ENCODE results near the gene FNBP1.
"Not testable (repeated sequence)": the region's sequence is repeated elsewhere in the genome, so short reads cannot be mapped to it uniquely, and the experiment has no call there.

The FNBP1 gene

DNA sequence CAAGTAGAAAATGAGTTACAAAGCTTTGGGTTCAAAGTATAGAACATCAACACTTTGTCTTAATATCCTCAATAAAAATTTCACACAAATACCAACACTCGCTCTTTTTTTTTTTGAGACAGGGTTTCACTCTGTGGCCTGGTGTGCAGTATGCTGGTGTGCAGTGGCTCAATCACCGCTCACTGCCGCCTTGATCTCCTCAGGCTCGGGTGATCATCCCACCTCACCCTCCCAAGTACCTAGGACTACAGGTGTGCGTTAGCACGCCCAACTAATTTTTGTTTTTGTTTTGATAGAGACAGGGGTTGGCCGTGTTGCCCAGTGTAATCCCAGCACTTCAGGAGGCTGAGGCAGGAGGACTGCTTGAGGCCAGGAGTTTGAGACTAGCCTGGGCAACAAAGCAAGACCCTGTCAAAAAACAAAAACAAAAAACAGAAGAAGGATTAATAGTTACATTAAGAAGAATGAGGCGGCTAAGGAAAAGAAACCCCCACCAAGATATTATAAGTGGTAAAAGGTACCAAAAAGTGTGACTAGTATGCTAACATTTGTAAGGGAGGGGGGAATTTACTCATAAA is 20.3 kb downstream of the FNBP1 start:
- no peak overlapping the region for H3K4me3 ChIP-seq (ENCODE audit: low read length)
- TF ChIP-seq, protein P1, sequence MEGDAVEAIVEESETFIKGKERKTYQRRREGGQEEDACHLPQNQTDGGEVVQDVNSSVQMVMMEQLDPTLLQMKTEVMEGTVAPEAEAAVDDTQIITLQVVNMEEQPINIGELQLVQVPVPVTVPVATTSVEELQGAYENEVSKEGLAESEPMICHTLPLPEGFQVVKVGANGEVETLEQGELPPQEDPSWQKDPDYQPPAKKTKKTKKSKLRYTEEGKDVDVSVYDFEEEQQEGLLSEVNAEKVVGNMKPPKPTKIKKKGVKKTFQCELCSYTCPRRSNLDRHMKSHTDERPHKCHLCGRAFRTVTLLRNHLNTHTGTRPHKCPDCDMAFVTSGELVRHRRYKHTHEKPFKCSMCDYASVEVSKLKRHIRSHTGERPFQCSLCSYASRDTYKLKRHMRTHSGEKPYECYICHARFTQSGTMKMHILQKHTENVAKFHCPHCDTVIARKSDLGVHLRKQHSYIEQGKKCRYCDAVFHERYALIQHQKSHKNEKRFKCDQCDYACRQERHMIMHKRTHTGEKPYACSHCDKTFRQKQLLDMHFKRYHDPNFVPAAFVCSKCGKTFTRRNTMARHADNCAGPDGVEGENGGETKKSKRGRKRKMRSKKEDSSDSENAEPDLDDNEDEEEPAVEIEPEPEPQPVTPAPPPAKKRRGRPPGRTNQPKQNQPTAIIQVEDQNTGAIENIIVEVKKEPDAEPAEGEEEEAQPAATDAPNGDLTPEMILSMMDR (IDR thresholded peaks at IDR 0.05; ENCODE audit: insufficient read depth, low read depth, low read length, missing control alignments): no peak
- DNase-seq (ENCODE audit: low read depth): no peak

DNA sequence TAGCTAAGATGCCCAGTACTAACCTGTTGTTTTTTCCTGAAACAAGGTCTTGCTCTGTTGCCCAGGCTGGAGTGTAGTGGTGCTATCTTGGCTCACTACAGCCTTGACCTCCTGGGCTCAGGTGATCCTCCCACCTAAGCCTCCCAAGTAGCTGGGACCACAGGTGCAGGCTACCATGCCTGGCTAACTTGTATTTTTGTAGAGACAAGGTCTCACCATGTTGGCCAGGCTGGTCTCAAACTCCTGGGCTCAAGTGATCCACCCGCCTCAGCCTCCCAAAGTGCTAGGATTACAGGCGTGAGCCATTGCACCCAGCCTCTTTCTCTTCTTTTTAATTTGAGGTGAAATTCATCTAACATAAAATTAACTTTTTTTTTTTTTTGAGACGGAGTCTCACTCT is 21.1 kb downstream of the FNBP1 start:
- not testable (repeated sequence) for DNase-seq (ENCODE audit: low read depth); H3K4me3 ChIP-seq (ENCODE audit: low read length)

DNA sequence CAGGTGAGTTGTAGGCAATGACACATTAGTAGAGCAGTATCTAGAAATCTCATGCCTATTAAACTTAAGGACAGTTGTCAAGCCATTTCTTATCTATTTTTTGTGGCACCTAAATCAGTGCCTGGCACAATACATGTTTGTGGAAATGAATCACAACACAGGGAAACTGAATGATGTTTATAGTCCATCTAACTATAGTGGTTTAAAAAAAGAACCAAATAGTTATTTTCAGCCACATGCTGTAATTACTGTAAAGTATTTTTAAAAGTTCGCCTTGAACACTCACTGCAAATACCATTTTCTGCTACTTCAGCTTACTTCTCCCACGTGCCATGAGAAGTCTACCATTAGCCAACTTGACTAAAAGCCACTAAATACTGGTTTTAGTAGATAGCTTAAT is 21.9 kb downstream of the FNBP1 start:
- no peak overlapping the region for H3K4me3 ChIP-seq (ENCODE audit: low read length)
- TF ChIP-seq, protein P1 (IDR thresholded peaks at IDR 0.05; ENCODE audit: insufficient read depth, low read depth, low read length, missing control alignments): no peak
- DNase-seq (ENCODE audit: low read depth): no peak

DNA sequence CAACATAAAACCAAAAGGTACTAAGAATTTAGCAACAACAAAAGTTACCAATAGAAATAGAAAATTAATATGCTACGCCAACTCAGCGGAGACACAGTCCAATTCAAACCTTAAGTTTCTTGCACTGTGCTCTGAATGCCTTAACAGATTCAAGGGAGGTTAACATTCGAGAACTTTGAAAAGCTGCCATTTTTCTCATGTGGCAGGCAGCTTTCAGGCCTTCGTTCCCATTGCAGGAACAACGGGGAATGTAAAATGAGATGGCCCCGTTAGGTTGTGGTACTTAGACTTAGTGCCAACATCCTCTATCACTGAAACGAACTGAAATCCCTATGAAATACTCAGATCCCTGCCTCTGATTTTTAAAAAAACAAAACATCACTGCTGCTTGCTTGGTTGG is 22.4 kb downstream of the FNBP1 start:
- TF ChIP-seq, protein P1 (IDR thresholded peaks at IDR 0.05; ENCODE audit: insufficient read depth, low read depth, low read length, missing control alignments): no peak
- no peak for DNase-seq (ENCODE audit: low read depth)
- H3K4me3 ChIP-seq (ENCODE audit: low read length): no peak overlapping the region

DNA sequence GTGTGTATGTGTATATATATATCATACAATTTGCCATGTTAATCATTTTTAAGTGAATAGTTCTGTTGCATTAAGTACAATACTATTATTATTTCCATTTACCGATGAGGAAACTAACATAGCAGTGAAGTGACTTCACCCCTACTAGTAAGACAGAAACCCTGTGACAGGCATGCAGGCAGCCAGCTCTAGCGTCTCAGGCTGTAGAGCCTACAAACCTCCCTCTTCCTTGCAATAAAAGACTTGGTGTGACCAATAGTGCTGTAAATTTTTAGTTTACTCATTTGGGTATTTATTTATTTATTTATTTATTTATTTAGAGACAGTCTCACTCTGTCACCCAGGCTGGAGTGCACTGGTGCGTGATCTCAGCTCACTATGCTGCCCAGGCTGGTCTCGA is 24.7 kb downstream of the FNBP1 start:
- no peak for DNase-seq (ENCODE audit: low read depth)
- no peak overlapping the region for H3K4me3 ChIP-seq (ENCODE audit: low read length)
- TF ChIP-seq, protein P1 (IDR thresholded peaks at IDR 0.05; ENCODE audit: insufficient read depth, low read depth, low read length, missing control alignments): no peak

DNA sequence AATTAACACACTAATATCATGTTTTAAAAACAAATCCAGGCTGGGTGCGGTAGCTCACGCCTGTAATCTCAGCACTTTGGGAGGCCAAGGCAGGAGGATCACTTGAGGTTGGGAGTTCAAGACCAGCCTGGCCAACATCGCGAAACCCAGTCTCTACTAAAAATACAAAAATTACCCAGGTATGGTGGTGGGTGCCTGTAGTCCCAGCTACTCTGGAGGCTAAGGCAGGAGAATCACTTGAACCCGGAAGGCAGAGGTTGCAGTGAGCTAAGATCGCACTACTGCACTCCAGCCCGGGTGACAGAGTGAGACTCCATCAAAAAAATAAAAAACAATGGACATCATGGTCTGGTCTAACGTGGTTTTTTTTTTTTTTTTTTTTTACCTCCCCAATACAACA is 25.5 kb downstream of the FNBP1 start:
- not testable (repeated sequence) for DNase-seq (ENCODE audit: low read depth); H3K4me3 ChIP-seq (ENCODE audit: low read length)

DNA sequence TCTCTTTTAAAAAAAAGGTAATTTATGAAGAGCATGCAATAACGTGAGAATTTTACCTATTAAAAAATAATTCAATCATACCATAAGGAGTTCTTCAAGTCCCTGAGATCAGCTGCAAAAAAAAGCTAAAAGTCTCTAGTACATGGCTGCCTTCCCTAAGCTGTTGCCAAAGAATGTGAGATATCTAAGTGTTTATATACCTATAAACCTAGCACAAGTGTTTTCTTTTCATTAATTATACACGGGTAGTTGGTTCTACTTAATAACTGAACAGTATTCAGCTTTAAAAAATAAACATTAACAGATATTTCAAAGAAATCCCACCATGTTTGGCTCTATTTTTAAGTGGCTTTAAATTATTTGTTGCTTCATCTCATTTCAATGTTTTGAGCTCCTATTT is 25.9 kb downstream of the FNBP1 start:
- TF ChIP-seq, protein P1 (IDR thresholded peaks at IDR 0.05; ENCODE audit: insufficient read depth, low read depth, low read length, missing control alignments): no peak
- no peak overlapping the region for H3K4me3 ChIP-seq (ENCODE audit: low read length)
- no peak for DNase-seq (ENCODE audit: low read depth)

DNA sequence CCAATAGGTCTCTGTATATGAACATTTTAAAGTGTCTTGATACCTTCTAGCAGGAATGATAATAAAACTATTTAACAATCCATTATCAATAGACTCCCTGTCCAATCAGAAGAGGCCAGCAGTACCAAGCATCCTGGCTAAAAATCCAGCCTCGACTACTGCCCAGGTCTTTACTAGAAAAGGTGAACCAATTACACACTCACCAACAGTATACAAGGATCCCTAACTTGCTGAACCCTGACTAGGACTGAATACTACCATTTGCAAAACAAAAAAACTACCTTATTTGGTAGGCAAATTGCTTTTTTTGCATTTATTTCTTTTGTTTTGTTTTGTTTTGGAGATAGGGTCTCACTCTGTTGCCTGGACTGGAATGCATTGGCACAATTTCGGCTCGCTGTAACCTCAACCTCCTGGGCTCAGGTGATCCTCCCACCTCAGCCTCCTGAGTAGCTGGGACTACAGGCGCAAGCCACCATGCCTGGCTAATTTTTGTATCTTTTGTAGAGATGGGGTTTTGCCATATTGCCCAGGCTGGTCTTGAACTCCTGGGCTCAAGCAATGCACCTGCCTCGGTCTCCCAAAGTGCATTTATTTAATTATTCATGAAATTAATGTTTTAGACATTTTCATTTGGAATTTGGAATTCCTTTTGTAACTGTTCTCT is 27.5 kb downstream of the FNBP1 start:
- no peak overlapping the region for H3K4me3 ChIP-seq (ENCODE audit: low read length)
- no peak for DNase-seq (ENCODE audit: low read depth)
- TF ChIP-seq, protein P1 (IDR thresholded peaks at IDR 0.05; ENCODE audit: insufficient read depth, low read depth, low read length, missing control alignments): no peak

Measured in epithelial cell of esophagus (primary cell).